Ovary (tissue), 3 donors: ENCODE results near the gene ZNF827.

Experiments
- CTCF ChIP-seq, 3 donors: fragments of 450-650 bp in 2 of 3; fragments of 200-600 bp in 1 of 3; IDR thresholded peaks; one replicate each; pipeline versions ENCODE4 v1.5.1 to v1.8.0; 2016 to 2022; ENCODE audit warnings: antibody characterized with exemption in 3 of 3, mild to moderate bottlenecking in 1 of 3
- EP300 ChIP-seq: sonication (generic); formaldehyde crosslinking; IDR thresholded peaks from one replicate; pipeline ENCODE4 v1.6.1; 2017; ENCODE audit warnings: antibody characterized with exemption
- POLR2A ChIP-seq: fragments of 450-650 bp; IDR thresholded peaks from one replicate; pipeline ENCODE4 v1.6.1; 2017; ENCODE audit warnings: antibody characterized with exemption, mild to moderate bottlenecking, moderate library complexity
- donor health status: DM: no; HTN: no; CAD: no.

- TF ChIP-seq POLR2A (no peak), CTCF (IDR thresholded peaks at IDR 0.05) (no peak), EP300 (no peak)
These were observed 118.8 kb downstream of the ZNF827 start for GRCh38 chr4:145819853-145820181.
